NCI-H1048 (cell line): ENCODE results near the gene CYSRT1.
"Not testable (repeated sequence)": the region's sequence is repeated elsewhere in the genome, so short reads cannot be mapped to it uniquely, and the experiment has no call there.

Source experiments
- DNase-seq: peaks from one replicate; lab custom pipeline; 2025; lab: John Stamatoyannopoulos, UW

Gene CYSRT1

DNA sequence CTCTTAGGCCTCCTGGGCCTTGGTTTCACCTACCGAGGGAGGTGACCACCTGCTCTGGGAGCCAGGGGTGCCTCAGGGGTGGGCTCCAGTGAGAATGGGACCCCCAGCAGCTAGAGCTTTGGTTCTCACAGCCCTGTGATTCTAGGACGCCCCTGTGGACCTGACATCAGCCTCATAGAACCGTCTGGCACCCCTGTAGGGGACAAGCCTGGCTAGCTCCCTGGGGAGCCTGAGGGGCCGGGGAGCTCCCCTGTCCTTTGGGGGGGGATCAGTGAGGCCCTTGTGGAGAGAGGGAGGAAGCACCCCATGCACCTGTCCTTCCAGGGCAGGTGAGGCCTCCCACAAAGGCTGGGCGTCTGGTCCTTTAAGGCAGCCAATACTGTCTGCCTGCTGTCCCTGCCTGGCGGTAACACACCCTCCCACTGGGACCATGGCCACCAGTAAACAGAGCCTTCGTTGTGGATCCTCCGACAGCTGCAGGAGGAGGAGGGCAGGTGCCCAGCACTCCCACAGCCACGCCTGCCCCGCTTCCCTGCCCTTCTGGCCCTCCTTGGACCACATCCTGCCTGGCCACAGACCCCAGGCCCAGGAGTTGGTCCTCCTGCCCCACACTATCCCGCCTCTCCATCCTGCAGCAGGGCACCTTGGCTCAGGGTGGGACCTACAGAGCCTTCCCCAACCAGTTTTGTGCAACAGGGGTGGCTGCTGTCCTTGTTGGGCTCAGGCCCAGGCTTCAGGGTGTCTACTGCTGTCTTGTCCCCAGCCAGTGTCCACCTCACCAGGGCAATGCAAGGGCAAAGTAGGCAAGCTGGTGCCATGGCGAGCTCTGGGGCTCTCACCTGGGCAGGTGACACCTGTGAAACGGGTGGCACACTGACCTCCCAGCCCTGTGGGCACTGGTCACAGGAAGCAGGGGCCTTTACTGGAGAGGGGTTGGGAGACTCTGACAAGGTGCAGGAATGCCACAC, 13.1 kb downstream of the CYSRT1 start:
- no peak for DNase-seq

DNA sequence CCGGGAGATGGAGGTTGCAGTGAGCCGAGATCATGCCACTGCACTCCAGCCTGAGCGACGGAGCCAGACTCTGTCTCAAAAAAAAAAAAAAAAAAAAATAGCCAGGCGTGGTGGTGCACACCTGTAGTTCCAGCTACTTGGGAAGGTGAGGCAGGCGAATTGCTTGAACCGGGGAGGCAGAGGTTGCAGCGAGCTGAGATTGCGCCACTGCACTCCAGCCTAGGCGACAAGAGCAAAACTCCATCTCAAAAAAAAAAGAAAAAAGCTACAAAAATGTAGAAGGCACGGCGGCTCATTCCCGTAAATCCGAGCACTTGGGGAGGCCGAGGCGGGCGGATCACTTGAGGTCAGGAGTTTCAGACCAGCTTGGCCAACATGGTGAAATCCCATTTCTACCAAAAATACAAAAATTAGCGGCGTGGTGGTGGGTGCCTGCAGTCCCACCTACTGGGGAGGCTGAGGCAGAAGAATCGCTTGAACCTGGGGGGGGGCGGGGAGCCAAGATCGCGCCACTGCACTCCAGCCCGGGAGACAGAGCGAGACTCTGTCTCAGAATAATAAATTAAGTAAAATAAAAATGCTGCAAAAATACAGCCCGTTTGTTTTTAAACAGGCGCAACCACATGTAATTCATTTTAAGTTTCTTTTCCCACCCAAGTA, 14.7 kb downstream of the CYSRT1 start:
- not testable (repeated sequence) for DNase-seq

GRCh38 chr9:137240318-137240840, 15.4 kb downstream of the CYSRT1 start:
- DNase-seq = peak; percentile 46

GRCh38 chr9:137240841-137241489, 16.0 kb downstream of the CYSRT1 start, which contains the start of gene TUBB4B:
TUBB4B (plus strand) TSS chr9:137241287; CDS start chr9:137241361, 74 bp downstream.
- peak; percentile 99 for DNase-seq

GRCh38 chr9:137241490-137242268, 16.7 kb downstream of the CYSRT1 start:
- DNase-seq = no peak

DNA sequence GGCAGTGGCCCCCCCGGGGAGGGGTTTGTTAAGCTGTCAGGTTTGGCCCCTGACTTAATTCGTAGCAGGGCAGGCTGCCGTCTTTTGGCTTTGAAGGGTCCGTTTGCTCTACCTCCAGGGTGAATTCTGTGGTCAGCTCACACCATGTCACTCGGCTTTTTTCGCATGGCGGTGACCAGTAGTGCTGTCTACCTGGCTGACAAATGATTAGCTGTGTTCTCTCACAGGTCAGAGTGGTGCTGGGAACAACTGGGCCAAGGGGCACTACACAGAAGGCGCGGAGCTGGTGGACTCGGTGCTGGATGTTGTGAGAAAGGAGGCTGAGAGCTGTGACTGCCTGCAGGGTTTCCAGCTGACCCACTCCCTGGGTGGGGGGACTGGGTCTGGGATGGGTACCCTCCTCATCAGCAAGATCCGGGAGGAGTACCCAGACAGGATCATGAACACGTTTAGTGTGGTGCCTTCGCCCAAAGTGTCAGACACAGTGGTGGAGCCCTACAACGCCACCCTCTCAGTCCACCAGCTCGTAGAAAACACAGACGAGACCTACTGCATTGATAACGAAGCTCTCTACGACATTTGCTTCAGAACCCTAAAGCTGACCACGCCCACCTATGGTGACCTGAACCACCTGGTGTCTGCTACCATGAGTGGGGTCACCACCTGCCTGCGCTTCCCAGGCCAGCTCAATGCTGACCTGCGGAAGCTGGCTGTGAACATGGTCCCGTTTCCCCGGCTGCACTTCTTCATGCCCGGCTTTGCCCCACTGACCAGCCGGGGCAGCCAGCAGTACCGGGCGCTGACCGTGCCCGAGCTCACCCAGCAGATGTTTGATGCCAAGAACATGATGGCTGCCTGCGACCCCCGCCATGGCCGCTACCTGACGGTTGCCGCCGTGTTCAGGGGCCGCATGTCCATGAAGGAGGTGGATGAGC, 17.6 kb downstream of the CYSRT1 start:
- no peak for DNase-seq

DNA sequence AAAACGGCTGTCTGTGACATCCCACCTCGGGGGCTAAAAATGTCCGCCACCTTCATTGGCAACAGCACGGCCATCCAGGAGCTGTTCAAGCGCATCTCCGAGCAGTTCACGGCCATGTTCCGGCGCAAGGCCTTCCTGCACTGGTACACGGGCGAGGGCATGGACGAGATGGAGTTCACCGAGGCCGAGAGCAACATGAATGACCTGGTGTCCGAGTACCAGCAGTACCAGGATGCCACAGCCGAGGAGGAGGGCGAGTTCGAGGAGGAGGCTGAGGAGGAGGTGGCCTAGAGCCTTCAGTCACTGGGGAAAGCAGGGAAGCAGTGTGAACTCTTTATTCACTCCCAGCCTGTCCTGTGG, 18.3 kb downstream of the CYSRT1 start:
- not testable (repeated sequence) for DNase-seq

DNA sequence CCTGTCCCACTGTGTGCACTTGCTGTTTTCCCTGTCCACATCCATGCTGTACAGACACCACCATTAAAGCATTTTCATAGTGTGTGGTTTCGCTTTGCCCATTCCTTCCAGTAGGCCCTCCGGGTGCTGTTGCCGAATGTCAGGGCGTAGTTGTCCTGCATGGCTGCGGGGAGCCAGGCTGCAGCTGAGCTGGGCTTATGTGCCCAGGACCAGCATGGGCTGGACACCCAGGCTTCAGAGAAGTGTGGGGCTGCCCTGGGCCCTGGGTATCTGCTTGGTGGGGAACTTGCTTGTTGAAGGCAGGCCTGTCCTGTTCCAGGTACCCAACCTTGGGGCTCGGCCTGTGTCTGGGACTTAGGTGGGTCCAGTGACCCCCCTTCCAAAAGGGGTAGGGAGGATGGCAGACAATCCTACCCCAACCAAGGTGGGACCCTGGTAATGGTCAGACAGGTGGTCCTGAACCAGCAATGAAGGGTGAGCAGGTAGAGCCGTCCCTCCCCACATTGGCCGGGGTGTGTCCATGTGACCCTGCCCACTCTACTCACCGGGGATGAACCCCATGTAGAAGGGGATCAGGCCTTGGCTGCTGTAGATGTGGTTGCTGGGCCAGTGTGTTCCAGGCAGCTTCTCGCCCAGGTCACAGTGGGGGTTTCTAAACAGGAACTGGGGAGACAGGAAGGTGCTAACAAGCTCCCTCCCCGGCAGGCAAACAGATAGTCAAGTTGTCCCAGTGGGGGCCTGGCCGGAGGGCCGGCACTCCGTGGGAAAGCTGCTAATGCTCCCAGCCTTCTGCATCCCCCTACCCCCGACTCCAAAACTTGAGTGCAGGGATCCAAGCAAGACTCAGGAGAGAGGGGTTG, 18.9 kb downstream of the CYSRT1 start:
- DNase-seq = no peak

GRCh38 chr9:137244486-137245449, 19.8 kb downstream of the CYSRT1 start:
- no peak for DNase-seq

DNA sequence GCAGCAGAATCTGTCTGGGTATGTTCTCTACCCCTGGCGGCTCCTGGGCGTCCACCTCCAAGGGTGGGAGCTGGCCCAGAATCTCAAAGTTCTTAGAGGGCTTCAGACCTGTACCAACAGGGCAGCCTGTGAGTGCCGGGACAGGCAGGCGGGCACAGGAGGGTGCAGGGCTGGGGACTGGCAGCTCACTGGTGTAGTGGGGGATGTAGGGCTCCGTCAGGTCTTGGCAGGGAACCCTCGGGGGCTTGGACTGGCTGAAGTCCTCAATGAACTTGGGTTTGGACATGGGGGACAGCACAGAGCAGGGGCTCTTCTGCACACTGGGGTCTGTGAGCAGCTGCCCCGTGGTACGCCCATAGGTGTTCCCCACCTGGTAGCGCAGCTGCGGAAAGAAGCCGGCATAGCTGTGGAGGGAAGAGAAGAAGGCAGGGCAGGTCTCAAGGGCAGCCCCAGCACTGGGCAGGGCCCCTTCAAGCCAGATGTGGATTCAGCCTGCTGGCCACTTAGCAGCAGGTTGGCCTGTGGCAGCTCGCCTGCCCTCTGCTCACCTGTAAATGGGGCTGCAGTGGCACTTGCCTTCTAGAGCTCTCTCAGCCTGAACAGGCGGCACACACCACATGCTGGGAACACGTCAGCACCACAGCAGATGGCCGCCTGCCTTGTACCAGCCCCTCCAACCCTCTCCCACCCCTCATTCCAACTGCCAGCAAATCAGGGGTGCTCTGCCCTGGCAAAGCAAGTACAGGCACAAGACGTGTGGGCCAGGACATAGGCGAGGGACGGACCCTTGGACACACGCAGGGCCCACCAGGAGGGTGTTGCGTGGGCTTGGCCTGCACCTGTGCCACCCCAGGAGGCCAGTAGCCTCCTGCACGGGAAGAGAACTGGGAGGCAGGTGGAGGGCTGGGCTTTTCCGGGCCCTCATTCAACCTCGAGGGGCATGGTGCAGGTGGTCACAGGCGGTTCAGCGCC, 20.8 kb downstream of the CYSRT1 start:
- no peak for DNase-seq

- DNase-seq = no peak
Measured at GRCh38 chr9:137247135-137247915, 22.4 kb downstream of the CYSRT1 start.

DNA sequence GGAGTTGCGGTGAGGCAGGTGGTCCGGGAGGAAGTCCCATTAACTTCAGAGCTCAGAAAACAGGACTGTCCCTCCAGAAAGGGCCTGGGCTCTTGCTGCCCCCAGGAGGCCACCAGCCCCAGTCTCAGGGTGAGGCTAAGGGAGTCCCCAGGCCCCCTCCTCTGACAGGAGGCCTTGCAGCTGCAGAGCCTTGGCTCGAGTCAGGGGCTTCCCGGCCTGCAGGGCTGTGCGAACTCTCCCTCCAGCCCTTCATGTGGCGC, 22.9 kb downstream of the CYSRT1 start:
- DNase-seq = no peak

DNA sequence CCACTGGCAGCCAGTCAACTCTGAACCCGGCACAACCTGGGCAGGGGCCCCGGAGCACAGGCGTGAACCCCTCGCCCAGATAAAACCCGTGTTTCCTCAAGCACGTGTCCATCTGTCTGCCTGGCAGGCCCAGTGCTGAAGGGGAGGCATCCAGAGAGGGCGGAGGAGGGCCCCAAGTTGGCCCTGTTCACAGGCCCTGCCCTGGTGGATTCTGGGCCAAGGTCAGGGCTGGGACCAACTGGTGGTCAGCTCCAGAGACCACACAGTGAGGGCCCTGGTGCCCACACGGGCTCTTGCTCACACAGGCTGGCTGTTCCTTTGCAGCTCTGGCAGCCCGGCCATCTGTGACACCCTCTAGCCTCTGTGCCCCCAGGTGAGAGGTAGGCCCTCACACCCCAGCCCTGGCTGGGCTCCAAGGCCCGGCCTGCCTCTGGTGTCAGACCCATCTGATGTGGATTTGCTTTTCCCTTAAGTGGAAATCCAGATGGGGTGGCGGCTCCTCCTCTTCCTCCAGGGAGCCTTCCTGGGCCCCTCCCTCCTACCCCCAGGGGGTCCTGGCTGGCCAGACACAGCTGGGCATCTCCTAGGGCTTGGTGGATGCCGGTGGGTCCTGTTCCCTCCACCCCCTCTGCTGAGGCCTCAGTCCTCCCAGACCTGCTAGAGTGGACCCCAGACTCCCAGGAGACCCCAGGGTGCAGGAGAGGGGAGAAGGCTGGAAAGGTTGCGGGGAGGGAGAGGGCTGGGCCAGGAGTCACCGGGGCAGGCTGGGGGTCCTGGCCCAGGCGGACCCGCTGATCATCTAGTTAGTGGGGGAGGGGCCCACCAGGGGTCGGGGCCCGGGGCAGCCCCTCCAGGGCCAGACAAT, 25.6 kb downstream of the CYSRT1 start:
- no peak for DNase-seq

GRCh38 chr9:137251194-137251461, 26.2 kb downstream of the CYSRT1 start, which contains the start of gene STPG3:
STPG3 (plus strand) TSS chr9:137251286; CDS start chr9:137251287, 1 bp downstream.
- no peak for DNase-seq

DNA sequence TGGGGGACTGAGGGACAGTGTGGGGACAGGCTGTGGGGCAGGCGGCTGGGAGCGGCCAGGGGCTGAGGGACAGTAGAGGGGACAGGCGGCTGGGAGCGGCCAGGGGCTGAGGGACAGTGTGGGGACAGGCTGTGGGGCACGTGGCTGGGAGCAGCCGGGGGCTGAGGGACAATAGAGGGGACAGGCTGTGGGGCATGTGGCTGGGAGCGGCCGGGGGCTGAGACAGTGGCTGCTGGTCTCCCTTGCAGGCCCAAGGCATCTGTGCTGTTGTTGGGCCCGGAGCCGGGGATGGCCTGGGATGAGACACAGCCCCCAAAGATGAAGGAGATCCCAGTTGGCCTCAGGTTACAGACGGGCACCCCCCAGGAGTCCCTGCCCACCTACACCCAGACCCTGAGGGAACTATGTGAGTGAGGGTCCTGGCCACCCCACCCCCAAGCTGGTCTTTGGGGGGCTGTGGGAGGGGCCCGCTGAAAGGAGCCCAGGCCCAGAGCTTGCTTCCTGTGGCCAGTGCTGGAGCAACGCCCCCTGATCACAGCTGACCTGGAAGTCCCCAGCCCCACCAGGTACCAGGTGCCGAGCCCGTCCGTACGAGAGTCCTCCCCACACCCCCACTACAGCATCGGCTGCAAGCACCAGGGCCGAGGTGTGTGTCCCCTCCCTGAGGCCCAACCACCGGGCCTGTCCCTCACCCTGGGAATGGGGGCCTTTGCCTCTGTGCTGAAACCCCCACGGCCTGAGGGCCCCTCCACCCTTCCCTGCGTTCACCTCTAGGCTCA, 26.7 kb downstream of the CYSRT1 start:
- no peak for DNase-seq
